HG03045 (cell line): ENCODE results near the gene PRR14.
"Not testable (repeated sequence)": the region's sequence is repeated elsewhere in the genome, so short reads cannot be mapped to it uniquely, and the experiment has no call there.

Source experiments
- ATAC-seq: cut with Tn5 transposase; IDR thresholded peaks from one replicate; pipeline ENCODE4 v1.9.1; 2021; ENCODE audit warnings: mild to moderate bottlenecking, moderate library complexity; ENCODE audit not compliant: unreplicated experiment

Gene PRR14

GRCh38 chr16:30628628-30629540 is 21.9 kb upstream of the PRR14 start:
- ATAC-seq, result no peak

GRCh38 chr16:30632454-30632853 is 18.3 kb upstream of the PRR14 start:
- not testable (repeated sequence) for ATAC-seq

DNA sequence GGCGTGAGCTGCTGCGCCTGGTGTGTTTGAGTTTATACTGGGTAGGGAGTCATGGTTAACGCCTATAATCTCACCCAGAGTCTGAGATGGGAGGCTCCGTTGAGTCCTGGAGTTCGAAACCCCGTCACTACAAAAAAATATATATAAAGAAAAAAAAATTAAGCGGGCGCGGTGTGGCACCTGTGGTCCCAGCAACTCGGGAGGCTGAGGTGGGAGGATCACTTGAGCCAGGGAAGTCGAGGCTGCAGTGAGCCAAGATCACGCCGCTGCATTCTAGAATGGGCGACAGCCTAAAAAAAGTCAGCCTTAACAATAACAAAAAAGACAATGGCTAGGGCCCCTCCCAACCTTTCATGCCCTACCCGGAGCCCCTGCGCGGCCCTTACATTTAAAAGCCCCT is 17.2 kb upstream of the PRR14 start:
- ATAC-seq, result no peak

DNA sequence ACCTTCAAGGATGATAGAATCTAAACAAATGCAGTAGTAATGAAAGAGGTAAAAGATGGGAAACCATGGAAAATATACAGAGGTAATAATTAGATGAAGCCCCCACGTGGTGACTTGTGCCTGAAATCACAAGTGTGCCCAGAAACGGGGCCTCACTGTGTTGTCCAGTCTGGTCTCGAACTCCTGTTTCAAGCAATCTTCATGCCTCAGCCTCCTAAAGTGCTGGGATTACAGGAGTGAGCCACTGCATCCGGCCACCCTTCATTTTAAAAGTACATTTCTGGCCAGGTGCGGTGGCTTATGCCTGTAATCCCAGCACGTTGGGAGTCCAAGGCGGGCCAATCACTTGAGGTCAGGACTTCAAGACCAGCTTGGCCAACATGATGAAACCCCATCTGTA is 14.2 kb upstream of the PRR14 start:
- ATAC-seq, result no peak

- ATAC-seq, result not testable (repeated sequence)
Measured at GRCh38 chr16:30637139-30637538, 13.6 kb upstream of the PRR14 start.

DNA sequence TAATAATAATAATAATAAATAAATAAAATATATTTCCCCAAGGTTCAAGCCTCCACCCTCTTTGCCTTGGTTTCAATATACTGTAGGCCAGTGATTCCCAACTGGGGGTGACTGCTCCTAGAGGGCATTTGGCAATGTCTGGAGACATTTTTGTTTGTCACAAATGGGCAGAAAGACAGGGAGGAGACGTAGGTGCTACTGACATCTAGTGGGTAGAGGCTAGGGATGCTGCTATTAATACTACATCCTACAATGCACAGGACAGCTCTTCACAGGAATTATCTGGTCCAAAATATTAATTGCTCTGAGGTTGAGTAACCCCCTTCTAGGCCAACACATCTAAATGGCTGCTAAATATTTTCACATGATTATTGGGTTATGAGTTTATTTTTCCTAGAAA is 12.8 kb upstream of the PRR14 start:
- no peak for ATAC-seq

GRCh38 chr16:30641378-30641982 is 9.3 kb upstream of the PRR14 start:
- ATAC-seq, result no peak

- ATAC-seq, result no peak
Measured at GRCh38 chr16:30644334-30644830, 6.4 kb upstream of the PRR14 start.

- no peak for ATAC-seq
Measured at GRCh38 chr16:30645727-30646126, 5.0 kb upstream of the PRR14 start.

GRCh38 chr16:30647274-30647571 is 3.5 kb upstream of the PRR14 start:
- no peak for ATAC-seq

DNA sequence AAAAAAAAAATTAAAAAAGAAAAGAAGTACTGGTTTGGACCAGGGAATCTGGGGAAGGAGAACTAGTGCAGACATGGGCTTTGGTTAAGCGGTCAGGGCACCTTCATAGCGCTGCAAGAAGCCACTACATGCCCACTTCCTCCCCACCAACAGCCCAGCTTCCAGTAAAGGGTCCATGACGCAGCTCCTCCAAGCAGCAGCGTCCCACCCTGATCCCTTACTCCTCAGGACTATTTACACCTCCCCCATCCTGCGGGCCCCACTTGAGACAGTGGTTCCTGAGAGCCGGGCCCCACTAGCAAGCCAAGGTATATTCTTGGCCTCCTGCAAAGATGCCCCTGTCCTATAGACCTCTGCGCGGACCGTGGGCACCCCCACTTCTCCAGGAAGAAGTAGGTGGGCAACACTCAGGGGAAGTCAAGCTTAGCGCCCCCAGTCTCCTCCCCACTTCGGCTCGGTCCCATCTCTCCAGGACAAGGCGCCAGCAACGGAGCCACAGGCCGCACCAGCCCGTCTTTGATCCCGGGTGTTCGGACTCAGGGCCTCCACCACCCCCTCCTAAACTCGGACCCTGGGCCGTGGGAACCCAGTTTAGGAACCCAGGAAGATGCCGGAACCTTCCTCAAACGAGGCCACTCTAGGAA is 913 bp upstream of the PRR14 start:
- ATAC-seq, result peak; percentile 1

DNA sequence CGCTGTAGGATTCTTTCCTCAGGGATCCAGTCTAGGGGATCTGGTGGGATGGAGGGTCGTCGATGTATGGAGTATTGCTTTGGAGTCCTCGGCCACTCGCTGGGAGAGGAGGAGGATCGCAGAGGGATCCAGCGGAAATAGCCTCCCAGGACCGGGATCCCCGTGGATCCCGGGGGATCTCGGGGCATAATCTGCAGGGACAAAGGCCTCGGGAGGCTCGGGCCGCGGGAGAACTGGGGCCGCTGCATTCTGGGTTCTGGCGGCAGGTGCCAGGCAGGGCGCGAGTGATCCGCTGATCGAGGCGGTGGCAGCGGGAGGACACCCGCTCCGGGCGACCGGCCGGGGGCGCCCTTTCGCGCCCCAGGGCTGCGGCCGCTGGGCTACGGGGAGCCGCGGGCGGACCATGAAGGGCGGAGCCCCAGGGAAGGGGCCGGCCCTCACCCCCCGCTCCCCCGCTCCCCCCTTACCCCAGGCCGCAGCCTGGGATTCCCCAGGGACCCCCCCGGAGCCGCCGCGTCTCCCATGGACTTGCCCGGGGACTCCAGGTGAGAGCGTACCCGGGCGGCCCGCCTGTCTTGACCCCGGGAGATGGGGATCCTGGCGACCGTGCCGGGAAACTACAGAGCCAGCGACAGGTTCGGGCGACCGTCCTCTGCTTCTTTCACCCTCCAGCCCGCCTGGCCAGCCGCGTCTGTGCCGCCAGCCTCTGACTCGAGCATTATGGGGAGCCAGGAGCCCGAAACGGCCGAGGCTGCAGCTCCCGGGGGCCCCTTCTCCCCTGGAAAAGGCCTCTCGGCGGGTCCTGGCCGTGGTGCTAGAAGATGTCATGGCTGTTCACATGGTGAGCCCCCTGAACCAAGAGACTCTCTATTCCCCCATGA is 604 bp downstream of the PRR14 start:
- ATAC-seq, result peak; percentile 44

GRCh38 chr16:30652005-30652296 is 1.2 kb downstream of the PRR14 start:
- ATAC-seq, result no peak

GRCh38 chr16:30652718-30653117 is 2.0 kb downstream of the PRR14 start:
- ATAC-seq, result no peak

- no peak for ATAC-seq
Measured at GRCh38 chr16:30654856-30655255, 4.1 kb downstream of the PRR14 start.

DNA sequence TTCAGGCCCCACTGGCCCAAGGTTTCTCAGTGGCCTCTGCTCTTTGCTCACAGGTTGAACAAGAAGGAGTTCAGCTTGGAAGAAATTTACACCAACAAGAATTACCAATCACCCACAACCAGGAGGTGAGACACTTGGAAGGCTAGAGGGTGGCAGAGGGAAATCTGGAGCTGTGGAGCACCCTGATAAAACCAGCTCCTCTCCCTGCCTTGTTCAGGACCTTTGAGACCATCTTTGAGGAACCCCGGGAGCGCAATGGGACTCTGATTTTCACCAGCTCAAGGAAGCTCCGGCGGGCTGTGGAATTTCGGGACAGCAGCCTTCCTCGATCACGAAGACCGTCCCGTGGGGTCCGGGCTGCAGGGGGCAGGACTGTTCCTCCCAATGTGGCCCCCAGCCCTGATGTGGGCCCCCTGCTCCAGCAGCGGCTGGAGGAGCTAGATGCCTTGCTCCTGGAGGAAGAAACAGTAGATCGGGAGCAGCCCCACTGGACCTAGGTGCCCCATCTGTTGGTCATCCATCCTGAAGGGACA is 5.1 kb downstream of the PRR14 start:
- no peak for ATAC-seq

DNA sequence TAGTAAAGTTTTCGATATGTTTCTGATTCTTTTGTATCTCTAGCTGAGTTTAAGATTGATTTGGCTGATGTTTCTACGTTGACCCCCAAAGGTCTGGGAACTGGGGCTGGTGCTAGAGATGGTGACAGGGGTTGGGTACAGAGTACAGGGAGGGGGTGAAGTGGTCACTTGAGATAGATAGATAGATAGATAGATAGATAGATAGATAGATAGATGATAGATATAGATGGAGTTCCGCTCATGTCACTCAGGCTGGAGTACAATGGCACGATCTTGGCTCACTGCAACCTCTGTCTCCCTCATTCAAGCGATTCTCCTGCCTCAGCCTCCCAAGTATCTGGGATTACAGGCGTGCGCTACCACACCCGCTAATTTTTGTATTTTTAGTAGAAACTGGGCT is 5.6 kb downstream of the PRR14 start:
- ATAC-seq, result no peak

DNA sequence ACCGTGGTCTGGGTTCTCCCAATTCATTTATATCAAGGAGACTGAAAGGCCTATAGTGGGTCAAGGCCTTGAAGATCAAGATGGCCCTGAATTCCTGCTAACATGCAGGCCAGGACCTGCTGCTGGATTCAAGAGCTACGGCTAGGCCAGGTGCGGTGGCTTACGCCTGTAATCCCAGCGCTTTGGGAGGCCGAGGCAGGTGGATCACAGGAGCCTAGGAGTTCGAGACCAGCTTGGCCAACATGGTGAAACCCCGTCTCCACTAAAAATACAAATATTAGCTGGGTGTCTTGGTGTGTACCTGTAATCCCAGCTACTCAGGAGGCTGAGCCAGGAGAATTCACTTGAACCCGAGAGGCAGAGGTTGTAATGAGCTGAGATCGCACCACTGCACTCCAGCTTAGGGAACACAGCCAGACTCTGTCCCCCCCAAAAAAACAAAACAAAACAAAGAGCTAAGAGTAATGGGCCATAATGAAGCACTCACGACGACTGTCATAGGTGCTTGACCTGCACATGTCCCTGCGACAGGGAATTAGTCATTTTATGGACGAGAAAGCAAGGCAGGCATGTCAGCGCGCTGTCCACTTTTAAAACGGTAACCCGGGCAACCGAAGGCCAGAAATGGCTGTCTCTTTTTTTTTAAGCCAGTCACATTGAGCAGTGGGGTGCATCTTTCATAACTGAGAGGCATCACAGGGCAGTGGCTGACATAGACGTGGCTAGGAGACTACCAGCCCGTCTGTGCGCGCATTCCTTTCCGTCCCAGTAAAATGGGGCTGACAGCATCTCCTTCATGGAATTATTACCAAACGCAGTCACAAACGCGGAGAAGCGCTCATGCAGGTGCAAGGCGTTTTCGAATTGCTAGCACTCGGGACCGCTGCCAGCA is 6.5 kb downstream of the PRR14 start:
- no peak for ATAC-seq

DNA sequence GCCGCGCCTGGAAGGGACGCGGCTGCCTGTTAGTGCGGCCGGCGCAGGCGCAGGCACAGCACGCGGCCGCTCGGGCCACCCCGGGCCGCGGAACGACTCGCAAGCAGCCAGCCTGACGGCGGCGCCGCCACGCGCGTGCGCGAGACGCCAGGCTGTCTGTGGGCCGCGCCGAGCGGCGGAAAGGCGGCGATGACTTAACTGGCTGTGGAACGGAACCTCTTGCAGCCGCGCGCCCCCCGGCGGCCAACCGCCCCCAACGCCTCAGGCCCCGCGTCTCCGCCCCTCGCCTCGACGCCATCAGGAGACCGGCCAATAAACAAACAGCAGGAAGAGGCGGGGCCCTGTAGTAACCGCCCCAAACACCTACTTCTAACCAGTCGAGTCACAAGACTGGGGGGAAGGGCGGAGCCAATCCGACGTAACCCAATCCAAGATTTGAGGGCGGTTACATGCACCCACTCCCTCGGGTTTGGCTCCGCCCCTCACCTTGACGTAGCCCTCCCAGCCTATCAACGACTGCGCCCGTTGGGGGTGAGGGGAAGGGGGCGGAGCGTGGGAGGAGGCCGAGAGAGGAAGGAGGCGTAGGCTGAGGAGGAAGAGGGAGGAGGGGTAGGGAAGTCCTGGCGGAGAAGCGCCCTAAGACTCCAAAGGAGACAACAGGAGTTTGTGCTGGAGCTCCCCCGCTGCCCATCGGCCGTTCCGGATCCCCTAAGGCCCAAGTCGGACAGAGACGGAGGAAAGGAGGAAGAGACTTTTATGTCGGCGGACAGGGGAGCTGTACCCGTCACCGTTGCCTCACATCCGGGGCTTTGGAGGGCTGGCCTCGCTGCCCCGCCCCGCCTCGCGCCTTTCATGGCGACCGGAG is 7.3 kb downstream of the PRR14 start, which contains the start of gene FBRS:
Gene FBRS, plus strand, starts transcription at position 566 of the 865 bp plus-strand sequence. CDS start 1,088 bp downstream, outside the sequence.
- ATAC-seq, result peak; percentile 69
